ENCODE results near the gene ETV5.

The ETV5 gene

GRCh38 chr3:186108941-186109865 lies at the start of gene ETV5:
TSS of gene ETV5 (minus strand) at chr3:186109089. CDS start at chr3:186105868, 3,221 bp downstream.
- peak; percentile 73 to 95 for DNase-seq (ENCODE audit: low read depth in 1 of 2, low spot score in 1 of 2)

- DNase-seq (ENCODE audit: low read depth in 1 of 2, low spot score in 1 of 2): no peak
Measured at GRCh38 chr3:186154641-186155040, 45.8 kb upstream of the ETV5 start.

GRCh38 chr3:186152889-186153292 lies 44.0 kb upstream of the ETV5 start:
- no peak for DNase-seq (ENCODE audit: low read depth in 1 of 2, low spot score in 1 of 2)

- no peak for DNase-seq (ENCODE audit: low read depth in 1 of 2, low spot score in 1 of 2)
Measured at GRCh38 chr3:186152361-186152798, 43.5 kb upstream of the ETV5 start.

GRCh38 chr3:186151077-186151971 lies 42.4 kb upstream of the ETV5 start:
- peak in 1 of 2 donors; percentile 3 for DNase-seq (ENCODE audit: low read depth in 1 of 2, low spot score in 1 of 2)

- no peak for DNase-seq (ENCODE audit: low read depth in 1 of 2, low spot score in 1 of 2)
Measured at GRCh38 chr3:186150041-186150830, 41.3 kb upstream of the ETV5 start.

GRCh38 chr3:186149319-186149960 lies 40.6 kb upstream of the ETV5 start:
- no peak for DNase-seq (ENCODE audit: low read depth in 1 of 2, low spot score in 1 of 2)

GRCh38 chr3:186144257-186144656 lies 35.4 kb upstream of the ETV5 start:
- no peak for DNase-seq (ENCODE audit: low read depth in 1 of 2, low spot score in 1 of 2)

- DNase-seq (ENCODE audit: low read depth in 1 of 2, low spot score in 1 of 2): no peak
Measured at GRCh38 chr3:186143250-186143649, 34.4 kb upstream of the ETV5 start.

- DNase-seq (ENCODE audit: low read depth in 1 of 2, low spot score in 1 of 2): no peak
Measured at GRCh38 chr3:186142393-186142932, 33.6 kb upstream of the ETV5 start.

- DNase-seq (ENCODE audit: low read depth in 1 of 2, low spot score in 1 of 2): no peak
Measured at GRCh38 chr3:186141790-186142189, 32.9 kb upstream of the ETV5 start.

GRCh38 chr3:186138272-186138981 lies 29.5 kb upstream of the ETV5 start:
- DNase-seq (ENCODE audit: low read depth in 1 of 2, low spot score in 1 of 2): no peak

- no peak for DNase-seq (ENCODE audit: low read depth in 1 of 2, low spot score in 1 of 2)
Measured at GRCh38 chr3:186137051-186137685, 28.3 kb upstream of the ETV5 start.

GRCh38 chr3:186133980-186134379 lies 25.1 kb upstream of the ETV5 start:
- no peak for DNase-seq (ENCODE audit: low read depth in 1 of 2, low spot score in 1 of 2)

- DNase-seq (ENCODE audit: low read depth in 1 of 2, low spot score in 1 of 2): no peak
Measured at GRCh38 chr3:186132487-186132886, 23.6 kb upstream of the ETV5 start.

- DNase-seq (ENCODE audit: low read depth in 1 of 2, low spot score in 1 of 2): no peak
Measured at GRCh38 chr3:186129206-186129605, 20.3 kb upstream of the ETV5 start.

GRCh38 chr3:186128158-186128557 lies 19.3 kb upstream of the ETV5 start:
- no peak for DNase-seq (ENCODE audit: low read depth in 1 of 2, low spot score in 1 of 2)

- no peak for DNase-seq (ENCODE audit: low read depth in 1 of 2, low spot score in 1 of 2)
Measured at GRCh38 chr3:186127463-186127862, 18.6 kb upstream of the ETV5 start.

- no peak for DNase-seq (ENCODE audit: low read depth in 1 of 2, low spot score in 1 of 2)
Measured at GRCh38 chr3:186125118-186125517, 16.2 kb upstream of the ETV5 start.

Data from activated CD4-positive, alpha-beta T cell treated with anti-CD3 and anti-CD28 coated beads, Interleukin-2, amount 50 U/mL, for 24 hours (primary cell).